Stimulated activated CD4-positive, alpha-beta T cell treated with anti-CD3 and anti-CD28 coated beads, TNF-alpha, amount 100 ng/mL, for 48 hours (primary cell): ENCODE results near the gene GPS1.

Source experiments
- DNase-seq, 3 donors: peaks; one replicate each; pipeline ENCODE4 v3.0.0-alpha.2; 2020; ENCODE audit warnings: low read depth in 3 of 3

Gene GPS1

DNA sequence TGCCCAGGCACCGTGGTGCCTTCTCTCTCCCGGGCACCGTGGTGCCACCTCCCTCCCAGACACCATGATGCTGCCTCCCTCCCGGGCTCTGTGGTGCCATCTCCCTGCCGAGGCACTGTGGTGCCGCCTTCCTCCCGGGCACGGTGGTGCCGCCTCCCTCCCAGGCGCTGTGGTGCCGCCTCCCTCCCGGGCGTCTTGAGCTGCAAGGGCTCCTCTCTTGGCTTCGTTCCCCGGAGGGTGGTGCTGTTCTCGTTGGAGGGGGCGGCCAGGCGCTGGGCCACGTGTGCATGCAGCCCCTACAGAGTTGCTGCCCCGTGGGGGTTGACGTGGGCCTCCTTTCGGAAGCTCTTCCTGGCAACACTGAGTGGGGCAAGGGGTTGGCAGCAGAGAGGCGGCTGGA lies 37.3 kb upstream of the GPS1 start:
- DNase-seq = no peak

DNA sequence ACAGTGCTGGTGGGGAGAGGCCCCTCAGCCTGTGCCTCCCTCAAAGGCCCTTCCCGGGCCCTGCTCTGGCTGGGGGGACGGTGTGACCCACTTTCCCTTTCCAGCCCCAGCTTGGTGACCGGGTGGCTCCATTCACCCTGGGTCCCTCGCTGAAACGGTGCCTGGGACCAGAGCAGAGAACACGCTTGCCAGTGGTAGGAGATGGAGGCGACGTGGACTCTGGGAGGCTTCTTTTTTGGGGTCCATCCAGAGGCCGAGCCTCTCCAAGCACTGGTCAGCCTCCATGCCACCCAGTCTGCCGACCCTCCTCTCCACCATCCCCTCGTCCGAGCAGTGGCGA lies 36.8 kb upstream of the GPS1 start:
- DNase-seq = no peak

DNA sequence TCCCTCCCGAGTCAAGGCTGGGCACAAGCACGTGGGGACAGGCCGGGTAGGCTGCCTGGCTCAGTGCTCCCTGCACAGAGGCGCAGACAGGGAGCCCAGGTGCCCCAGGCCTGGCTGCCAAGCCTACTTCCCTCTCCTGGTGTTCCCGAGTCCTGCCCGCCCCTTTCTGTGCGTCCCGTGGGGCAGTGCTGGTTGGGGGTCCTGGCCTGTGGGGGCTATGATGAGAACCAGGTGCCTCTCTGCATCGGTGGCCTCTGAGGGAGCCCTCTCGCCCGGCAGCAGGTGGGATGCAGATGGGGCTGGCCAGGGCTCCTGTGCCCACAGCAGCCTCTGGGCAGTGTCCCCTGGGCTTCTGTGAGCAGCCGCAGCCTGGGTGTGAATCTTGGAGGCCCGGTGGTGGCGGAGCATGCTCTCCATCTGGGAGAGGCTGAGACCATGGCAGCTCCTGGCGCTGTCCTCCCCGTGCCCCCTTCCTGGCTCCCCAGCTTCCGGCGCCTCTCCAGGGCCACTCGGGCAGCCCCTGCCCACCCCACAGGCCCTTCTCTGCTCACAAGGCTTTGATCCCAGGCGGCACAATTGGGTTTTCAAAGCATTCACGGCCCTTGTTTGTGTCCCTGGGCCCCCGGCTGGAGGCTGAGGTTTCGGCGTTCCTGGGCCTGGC lies 36.3 kb upstream of the GPS1 start:
- no peak for DNase-seq

DNA sequence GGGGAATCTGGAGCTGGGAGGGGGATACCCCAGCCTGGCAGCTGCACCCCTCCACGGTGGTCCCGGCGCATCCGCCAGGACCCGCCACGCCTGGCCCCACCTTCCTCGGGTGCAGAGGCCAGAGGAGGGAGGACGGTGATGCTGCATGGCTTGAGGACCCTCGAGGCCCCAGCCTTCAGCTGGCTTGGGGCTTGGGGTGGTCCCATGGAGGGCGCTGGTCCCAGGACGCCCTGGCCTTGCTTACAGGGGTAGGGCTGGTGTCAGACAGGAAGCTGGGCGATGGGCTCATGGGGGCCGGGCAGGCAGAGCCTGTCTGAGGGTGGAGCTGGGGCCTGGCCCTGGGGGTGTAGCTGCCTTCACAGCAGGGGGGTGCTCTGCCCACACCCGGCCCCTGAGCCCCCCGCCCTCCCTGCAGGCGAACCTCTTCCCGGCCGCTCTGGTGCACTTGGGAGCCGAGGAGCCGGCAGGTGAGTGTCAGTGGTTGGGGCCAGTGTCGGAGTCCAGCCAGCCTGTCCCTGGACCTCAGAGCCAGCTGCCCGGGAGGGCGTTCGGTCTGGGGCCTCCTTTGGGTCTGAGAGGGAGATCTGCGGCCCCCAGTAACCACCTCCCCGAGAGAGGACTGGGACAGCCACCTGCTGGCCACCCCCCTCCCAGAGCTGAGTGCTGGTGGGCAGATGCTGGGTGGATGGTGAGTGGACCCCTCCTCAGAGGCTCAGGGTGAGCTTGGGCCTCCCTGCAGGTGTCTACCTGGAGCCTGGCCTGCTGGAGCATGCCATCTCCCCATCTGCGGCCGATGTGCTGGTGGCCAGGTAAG lies 35.4 kb upstream of the GPS1 start:
- no peak for DNase-seq

DNA sequence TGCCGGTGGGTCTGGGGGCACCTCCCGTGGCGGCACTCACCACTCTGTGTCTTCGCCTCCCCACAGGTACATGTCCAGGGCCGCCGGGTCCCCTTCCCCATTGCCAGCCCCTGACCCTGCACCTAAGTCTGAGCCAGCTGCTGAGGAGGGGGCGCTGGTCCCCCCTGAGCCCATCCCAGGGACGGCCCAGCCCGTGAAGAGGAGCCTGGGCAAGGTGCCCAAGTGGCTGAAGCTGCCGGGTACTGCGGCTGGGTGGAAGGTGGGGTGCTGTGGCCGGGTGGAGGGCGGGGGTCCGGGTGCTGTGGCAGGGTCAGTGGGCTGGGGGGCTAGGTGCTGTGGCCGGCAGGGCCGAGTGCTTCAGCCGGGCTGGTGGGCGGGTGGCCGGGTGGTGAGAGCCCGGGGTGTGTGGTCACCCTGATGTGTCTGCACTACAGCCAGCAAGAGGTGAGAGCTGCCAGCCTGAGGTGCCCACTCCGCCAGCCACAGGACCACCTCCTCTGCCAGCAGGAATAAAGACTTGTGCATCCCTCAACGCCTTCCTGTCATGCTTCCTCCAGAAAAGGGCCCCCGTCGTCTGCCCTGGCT lies 34.7 kb upstream of the GPS1 start:
- DNase-seq = no peak

DNA sequence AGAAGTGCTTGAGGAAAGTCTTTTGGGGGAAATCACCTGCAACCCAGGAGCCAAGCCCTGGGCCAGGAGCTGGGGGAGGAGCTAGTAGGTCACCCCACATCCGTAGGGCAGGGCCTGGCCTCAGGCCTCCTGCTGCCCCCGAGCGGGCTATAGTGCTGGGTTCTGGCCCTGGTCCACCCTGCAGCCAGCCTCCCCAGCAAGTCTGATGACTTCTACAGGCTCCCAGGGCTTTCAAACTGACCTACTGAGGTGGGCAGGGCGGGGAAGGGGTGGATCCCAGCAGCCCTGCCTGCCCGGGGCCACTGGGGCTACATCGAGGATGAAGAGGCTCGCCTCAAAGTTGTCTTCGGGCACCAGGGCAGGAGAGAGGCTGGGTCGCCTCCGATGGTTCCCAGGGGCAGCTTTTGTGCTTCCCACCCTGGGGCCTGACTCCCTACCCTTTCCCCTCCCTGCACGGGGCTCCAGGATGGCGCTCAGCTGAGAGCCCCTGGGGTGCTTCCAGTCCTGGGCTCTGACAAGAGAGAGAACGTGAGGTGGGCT lies 34.0 kb upstream of the GPS1 start:
- DNase-seq = no peak

DNA sequence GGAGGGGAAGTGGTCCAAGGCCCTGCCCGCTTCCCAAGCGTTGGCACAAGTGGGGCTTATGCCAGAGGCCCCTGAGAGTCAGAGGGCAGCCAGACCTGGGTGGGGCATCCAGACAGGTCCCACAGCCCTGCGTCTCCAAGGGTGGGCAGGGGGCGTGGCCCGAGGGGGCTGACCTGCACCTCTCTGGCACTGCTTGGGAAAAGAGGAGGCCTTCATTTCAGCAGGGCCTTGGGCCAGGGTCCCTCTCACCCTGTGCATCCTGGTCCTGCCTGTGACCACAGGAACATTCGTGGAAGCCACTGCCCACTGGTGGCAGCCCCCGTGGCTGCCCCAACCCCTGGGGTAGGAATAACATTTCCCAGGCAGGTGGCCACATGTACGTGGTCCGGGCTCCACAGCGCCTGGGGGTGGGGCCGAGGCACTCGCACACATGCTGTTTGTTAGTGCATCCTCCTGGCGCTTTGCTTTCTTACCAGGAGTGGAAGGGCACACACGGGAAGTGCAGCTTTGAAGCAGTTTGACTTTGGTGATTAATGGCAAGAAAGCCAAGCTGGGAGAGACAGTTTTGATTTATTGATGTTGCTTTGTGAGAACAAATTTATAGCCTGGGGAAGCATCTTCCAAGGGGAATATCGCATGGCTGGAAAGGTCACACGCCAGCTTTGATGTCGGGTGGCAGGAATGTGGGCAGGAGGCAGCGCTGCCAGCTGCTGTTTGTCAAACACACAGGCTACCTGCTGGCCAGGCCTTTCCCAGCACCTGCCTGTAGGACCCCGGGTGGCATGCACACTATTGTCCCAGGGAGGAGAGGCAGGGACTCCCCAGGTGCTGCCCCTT lies 33.3 kb upstream of the GPS1 start:
- DNase-seq = no peak

DNA sequence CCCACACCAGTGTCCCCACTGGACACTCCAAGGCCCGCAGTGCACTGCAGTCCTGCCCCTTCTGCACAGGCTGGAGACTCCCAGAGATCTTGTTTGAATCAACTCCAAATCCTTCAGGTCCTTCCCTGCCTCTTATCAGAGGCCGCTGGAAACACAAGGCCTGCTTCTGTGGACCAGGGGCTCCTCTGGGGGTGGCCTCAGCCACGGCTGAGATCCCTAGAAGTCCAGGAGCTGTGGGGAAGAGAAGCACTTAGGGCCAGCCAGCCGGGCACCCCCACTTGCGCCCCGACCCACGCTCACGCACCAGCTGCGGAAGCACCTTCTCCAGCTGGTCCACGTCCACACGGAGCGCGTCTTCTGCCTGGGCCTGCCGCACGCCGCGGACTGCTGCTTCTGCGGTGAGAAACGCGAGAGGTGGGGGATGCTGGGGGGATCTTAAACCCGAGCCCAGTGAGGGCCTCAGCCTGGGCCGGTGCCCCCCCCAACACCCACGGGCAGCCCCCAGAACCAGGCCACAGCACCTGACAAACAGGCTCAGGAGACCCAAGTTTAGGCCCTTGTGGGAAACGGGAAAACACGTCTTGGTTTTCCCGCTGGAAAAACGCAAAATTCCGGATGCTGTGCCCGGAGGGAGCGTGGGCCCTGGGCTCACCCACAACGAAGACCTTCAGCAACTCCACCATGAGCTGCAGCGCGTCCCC lies 32.6 kb upstream of the GPS1 start:
- DNase-seq = no peak

DNA sequence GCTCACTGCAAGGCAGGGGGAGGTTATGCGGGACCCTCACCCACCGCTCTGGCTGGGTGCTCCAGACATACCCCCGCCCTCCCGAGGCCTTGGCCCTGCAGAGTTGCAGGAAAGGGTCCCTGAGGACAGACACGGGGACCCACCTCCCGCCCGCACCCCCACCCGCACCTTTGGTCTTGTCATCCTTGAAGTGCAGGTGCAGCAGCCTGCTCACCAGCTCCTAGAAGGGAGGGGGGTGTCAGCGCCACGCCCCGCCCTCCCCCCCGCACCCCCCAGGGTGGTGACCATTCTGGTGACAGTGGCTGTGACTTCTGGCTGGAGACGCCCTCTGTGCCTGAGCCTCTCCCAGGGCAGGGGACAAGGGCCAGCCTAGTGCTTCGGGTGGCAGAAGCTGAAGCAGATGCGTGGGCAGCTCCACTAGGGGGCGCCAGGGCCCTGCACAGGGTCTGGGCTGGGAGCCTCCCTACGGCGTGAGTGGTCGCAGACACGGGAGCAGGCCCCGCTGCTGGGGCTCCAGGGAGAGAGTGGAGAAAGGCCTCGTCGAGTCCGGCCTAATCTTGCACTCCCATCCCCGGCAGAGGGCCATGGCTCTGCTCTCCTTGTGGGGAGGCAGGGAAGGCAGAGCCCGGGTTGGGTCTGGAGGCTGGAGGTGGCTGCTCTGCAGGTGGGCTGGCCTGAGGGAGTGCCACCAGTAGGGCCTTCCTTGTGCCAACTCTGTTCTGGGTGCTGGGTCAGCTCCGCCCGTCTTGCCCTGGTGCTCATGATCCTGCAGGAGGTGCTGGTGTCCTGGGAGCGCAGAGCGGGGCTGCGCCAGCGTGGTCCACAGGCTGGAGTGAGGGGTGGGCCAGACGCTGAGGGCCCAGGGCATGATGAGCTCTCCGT lies 31.8 kb upstream of the GPS1 start:
- DNase-seq = peak; percentile 52 to 65 (median 54)

DNA sequence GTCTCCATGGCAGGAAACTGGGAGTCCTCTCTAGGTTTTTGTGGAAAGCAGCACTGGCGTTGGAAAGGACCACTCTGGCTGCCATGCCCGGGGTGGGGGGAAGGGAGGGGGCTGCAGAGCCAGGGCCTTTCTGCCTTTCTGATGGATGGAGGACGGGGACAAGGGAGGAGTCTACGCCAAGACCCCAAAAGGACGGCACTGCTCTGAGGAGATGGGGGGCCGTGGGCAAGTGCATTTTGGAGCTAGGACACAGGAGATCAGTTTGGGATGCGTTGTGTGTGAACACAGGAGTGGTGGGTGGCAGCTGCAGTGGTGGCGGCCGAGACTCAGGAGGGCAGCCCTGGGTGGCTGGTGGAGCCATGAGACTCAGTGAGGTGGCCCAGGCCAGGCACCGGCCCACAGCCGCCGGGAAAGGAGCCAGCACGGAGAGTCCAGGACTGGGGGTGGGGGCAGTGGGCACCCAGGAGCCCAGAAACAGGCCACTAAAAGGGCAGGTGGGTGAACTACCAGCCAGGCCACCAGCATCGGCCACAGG lies 31.1 kb upstream of the GPS1 start:
- DNase-seq = no peak

DNA sequence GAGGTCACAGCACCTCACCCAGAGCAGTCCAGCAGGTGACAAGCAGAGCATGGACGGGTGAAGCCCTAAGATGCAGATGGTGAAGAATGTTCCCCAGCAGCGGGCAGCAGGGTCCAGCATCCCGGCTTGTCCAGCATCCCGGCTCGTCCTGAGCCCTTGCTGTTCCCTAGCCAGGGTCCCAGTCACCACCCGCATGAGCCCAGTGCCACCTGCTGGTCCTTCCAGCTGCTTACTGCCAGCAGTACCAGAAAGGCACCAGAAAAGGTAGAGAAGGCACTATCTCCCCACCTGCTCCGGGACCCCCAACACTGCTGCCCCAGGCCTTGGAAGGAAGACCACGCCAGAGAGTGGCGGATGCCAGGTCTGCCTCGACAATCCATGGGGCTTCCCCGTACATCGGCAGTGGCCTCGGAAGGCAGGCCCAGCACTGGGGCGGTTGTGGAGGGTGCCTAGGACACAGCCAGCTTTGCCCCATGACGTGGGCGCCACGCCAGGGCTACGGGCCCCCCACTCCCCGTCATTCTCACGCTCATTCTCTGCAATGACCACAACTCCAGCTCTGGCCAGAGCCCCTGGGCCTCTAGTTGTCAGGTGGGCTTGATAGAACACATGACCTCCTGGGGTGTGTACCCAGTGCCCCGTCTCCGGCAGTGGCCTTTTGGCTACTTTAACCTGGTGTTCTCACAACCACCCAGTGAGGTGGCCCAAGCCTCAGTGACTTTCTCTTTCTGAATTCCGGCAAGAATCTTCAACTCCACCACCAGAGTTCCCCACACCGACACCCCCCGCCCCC lies 30.4 kb upstream of the GPS1 start:
- no peak for DNase-seq

DNA sequence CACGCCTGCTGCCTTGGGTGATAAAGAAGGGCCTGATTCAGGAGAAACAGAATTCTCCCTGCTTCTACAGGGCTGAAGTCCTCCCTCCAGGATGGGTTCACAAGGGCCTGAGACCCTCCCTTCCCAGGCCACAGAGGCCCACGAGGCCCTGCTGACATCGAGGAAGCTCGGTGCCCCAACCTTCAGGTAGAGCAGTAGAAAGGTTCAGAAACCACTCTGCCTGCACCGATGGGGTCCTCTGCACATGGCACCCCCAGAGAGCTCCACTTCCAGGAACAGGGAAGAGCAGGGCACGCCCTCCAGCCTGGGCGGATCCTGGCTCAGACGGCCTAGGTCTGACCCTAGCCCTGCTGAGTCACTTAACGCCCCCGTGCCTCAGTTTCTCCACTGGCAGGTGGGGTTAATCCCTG lies 29.8 kb upstream of the GPS1 start:
- no peak for DNase-seq

DNA sequence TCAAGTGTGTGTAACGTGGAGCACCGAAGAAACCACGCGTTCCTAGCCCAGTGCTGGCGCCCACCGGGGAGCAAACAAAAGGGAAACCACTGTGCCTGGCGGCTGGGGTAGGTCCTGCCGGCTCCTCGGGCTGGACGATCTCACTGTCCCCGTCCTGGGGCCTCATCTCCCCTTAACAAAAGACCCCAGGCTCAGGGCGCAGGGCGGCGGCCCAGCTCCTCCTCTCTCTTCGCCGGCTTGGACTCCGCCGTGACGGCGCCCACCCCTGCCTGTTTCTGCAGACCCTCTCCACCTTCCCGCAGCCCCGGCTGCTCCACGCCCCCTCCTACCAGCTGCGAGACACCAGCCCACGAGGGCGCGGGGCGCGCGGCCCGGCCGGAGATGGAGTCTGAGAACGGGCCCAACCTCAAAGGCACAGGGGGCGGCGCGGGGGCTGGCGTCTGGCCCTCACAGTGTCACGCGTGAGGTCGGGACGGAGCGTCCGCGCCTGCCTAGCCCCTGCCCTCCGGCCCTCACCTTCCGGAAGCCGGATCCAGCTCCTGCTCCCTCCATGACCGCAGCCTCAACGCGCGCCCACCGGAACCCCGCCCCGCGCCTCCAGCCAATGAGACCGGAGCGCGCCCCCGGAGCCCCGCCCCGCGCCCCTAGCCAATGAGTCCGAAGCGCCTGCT lies 29.3 kb upstream of the GPS1 start, which contains the start of gene CENPX:
TSS of gene CENPX (minus strand) at position 569 of the 671 bp plus-strand sequence. CDS start at position 552, 17 bp downstream.
- no peak for DNase-seq

DNA sequence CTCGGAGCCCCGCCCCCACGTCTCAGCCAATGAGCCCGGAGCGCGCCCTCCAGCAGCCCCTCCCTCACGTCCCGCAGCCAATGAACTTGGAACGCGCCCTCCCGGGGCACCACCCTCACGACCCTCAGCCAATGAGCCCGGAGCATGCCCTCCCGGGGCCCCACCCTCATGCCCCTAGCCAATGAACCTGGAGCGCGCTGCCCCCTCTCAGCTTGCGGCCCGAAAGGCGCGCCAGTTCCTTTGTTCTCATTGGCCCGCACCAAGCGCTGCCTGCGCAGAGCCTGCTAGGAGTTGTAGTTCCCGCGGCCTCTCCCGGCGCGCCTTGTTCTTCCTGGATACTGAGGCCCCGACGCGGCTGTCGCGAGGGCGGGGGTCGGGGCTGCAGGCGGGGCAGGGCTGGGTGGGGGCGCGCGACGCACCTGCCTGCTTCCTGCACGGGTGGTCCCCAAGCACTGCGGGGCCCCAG lies 28.7 kb upstream of the GPS1 start, which contains the start of gene LRRC45:
TSS of gene LRRC45 (plus strand) at position 325 of the 466 bp plus-strand sequence. CDS start 339 bp downstream, outside the sequence.
- peak; percentile 100 for DNase-seq

DNA sequence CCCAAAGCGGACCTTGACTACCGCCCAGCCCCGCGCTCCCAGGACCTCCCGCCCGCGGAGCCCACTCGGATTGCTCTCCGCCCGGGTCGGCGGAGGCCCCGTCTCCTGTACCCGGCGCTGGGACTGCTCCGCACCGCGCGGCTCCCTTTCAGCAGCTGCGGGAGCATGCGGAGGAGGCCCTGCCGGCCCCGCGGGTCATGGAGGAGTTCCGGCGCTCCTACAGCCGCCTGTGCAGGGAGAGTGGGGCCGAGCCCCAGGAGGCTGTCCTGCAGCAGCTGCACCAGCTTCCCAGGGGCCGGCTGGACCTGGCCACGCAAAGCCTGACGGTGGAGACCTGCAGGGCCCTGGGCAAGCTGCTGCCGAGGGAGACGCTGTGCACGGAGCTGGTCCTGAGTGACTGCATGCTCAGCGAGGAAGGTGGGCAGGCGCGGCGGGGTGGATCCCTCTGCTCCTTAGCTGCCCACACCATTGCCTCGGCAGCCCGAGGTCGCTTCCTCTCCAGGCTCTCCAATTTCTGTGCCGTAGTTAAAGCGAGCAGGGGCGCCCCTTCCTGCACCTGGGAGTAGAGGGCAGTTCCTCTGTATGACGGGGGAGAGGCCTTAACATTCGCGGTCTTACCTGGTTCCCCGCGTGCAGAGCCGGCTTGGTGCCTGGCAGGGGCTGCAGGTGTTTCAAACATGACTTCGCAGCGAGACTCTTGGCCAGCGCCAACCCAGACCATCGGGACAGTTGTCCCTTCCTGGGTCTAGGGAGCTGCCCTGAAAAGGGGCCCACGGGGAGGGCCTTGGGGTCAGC lies 28.1 kb upstream of the GPS1 start:
- DNase-seq = no peak

DNA sequence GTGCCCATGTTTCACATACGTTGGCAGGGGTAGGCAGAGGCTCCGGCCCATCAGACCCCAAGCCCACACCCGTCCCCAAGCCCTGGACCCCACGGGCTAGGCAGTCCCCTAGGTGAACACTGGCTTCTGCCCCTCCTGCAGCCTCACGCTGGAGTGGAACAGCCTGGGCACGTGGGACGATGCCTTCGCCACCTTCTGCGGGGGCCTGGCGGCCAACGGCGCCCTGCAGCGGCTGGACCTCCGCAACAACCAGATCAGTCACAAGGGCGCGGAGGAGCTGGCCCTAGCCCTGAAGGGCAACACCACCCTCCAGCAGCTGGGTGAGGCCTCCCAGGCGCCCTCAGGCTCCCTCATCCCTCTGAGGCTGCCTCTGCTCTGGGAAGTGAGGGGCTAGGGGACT lies 26.8 kb upstream of the GPS1 start:
- no peak for DNase-seq

DNA sequence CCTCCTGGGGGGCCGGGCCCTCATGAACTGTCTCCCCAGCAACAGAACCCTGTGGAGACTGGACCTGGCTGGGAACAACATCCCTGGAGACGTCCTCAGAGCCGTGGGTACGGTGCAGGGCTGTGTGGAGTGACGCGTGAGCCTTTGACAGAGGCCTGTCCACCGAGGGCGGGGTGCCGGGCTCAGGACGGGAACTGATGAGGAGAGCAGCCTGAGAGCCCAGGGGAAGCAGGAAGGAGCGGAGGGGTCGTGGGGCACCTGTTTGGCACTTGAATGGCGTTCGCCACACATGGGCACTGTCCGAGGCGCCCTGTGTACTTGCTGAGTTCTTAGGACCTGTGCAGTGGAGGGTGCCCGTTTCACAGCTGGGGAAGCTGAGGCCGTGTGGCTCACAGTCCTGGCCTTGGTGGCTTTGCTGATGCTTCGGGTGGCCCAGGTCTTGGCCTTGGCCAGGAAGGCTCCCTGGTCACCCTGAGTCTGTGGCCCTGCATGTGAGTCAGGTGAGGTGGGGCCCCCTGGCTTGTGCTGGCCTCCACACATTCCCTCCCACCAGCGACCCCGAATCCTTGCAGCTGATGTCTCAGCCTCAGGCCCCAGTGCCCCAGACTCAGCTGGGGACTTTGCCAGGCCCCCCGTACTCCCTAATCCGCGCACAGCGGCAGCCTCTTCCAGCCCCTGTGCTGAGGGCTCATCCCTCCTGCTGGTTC lies 26.1 kb upstream of the GPS1 start:
- DNase-seq = no peak
